SK-N-DZ (cell line): ENCODE data around the gene FOXC2. TPM values are rescaled to one million over a fixed set of nuclear protein-coding genes. Genes with fewer than 3 reads are reported as not detected.

Experiments used
- DNase-seq: peaks from one replicate; pipeline ENCODE4 v3.0.0-alpha.2; 2015; ENCODE audit warnings: low spot score
- polyA plus RNA-seq, 2 experiments: library from polyadenylated mRNA; depleted of rRNA; stranded (reverse); fragments of >200 nt; gene quantifications; 2 replicates each; pipeline ENCODE4 v1.2.3, GENCODE V29; 2014

The FOXC2 gene
- not detected in 2 replicates for polyA plus RNA-seq (2014; cell fraction: cytosol; rRNA removed)
- not detected in 2 replicates for polyA plus RNA-seq (2014; cell fraction: nucleus; rRNA removed)

- DNase-seq = no peak
These were observed at the start of gene FOXC2 for GRCh38 chr16:86566601-86566965. FOXC2 (plus strand) TSS chr16:86566829; CDS start chr16:86567336, 507 bp downstream.

- DNase-seq = no peak
These were observed 49.6 kb upstream of the FOXC2 start for GRCh38 chr16:86517033-86517432.

DNA sequence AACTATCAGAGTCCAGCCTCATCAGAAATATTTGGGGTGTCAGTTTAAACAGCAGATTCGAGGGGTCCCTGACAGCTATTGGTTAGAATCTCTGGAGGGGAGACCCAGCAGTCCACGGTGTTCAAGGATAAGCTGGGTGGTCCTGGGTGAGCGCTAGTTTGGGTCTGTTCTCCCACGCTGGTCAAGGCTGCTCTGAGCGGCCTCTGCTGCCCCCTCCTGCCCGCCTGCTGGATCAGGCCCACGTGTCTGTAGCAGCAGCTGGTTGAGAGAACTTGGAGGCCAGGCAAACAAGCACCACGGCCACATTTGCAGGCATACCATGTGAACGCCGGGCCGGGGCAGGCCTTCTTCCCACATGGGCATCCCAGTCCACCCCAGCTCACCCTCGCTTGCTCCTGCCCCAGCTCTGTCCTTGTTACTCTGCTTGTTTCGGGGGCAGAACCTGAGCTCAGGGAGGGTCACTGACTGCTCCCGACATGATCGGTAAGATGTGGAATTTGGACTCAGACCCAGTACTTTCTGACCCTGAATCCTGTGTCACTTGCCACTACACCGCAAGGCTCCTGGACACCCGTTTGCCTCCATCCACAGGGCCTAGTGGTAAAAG, 48.9 kb upstream of the FOXC2 start:
- DNase-seq = peak; percentile 58

DNA sequence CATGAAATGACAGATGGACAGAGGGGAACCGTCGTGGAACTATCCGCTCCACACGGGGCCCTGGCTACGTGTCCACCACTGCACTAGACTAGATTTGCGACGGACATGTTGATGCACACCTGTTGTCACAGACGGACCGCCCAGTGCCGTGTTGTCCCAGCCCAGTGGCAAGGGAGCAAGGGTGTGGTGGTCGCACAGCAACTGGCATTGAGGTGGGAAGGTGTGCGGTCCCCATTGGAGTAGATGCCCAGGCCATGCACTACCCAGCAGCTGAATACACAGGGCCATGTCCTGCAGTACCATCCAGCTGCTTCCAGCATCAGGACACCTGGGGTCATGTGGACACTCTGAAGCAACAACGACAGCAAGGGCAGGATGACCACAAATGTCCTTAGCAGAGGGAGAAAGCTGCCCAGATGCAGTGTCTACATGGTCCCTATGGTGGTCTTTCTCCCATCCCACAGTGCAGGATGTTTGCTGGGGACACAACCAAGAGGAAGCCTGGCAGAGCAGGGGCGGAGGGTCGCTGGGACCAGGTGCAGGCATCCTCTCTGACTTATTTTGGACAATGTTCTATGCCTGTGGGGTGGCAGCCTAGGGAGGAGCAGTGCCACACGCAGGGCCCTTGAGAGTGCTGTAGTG, 47.5 kb upstream of the FOXC2 start:
- DNase-seq = no peak

DNA sequence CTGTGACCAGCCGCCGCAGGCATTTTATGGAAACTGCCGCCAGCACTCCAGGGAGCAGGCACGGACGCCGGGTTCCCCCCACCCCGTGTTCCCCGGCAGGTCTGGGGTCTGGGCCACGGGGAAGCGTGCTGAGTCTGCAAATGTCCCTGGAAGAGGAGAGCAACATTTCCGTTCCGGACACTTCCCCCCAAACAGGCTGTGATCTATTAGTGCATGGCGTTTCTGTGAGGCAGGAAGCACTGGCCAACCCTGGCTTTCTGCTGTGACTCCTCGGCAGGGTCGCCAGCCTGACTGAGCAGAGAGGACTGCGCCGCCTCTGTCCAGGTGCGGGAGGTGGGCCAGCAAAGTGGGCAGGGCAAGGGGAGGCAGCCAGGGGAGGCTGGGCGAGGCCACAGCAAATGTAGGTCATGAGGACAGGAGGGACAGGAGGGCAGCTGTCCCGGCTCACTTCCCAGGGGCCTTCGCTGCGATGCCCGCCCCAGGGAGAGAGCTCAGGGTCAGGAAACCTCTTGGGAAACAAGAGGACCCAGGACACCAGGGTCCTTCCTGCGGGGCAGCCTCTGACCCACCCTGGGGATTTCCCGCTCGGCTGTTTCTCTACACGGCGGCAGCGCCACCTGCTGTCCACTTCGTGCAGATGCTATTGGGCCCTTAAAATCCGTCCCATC, 46.8 kb upstream of the FOXC2 start:
- DNase-seq = peak; percentile 57

DNA sequence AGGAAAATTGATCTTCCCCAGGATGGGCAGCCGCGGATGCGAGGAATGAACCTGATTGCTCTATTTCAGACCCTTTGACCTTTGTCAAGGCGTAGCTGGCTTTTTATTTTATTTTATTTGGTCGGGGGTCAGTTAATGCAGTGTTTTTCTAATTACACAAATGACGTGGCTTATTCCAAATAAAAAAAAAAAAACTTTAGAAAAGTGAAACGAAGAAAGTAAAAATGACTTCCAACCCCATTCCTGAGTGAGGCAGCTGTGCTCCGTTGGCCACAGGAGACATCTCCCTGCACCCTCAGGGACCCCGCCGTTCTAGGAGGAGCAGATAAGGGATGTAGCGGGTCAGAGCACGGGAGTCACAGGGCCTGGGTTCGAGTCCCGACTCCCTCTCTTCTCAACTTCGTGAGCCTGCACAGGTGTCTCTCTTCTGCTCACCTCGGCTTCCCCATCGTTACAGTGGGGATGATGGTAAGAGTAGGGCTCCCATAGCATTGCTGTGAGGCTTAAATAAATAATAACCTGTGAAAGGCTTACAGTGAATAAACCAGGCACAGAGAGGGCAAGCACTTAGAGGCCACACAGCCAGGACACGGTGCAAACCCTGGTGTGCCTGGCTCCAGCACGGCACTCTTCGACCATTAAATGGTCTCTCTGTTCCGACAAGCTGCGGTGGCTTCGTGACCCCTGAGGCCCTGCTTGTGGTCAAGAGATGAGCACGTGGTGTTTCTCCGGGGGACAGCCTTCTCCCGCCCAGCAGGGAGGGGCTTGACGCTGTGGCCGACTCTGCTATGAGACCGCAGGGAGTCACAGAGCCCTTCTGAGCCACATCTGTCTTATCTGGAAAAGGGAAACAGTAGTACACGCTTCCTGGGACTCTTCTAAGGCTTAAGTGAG, 46.1 kb upstream of the FOXC2 start:
- no peak for DNase-seq

GRCh38 chr16:86521236-86522197, 45.1 kb upstream of the FOXC2 start:
- peak; percentile 23 for DNase-seq

DNA sequence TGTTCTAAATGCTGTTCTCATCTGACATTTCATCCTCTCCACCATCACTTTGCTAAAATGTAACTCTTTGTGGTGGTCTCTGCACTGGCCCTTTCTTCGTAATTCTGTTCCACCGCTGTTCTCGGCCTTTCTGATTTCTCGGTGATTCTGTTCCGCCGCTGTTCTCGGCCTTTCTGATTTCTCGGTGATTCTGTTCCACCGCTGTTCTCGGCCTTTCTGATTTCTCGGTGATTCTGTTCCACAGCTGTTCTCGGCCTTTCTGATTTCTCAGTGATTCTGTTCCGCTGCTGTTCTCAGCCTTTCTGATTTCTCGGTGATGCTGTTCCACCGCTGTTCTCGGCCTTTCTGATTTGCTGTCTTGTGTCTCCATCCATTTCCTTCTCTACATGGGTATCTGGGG, 44.0 kb upstream of the FOXC2 start:
- DNase-seq = no peak

- DNase-seq = no peak
These were observed 43.4 kb upstream of the FOXC2 start for GRCh38 chr16:86523166-86523740.

- DNase-seq = no peak
These were observed 42.6 kb upstream of the FOXC2 start for GRCh38 chr16:86524029-86524428.

GRCh38 chr16:86525696-86526095, 40.9 kb upstream of the FOXC2 start:
- DNase-seq = no peak

- DNase-seq = no peak
These were observed 39.3 kb upstream of the FOXC2 start for GRCh38 chr16:86527366-86527765.

DNA sequence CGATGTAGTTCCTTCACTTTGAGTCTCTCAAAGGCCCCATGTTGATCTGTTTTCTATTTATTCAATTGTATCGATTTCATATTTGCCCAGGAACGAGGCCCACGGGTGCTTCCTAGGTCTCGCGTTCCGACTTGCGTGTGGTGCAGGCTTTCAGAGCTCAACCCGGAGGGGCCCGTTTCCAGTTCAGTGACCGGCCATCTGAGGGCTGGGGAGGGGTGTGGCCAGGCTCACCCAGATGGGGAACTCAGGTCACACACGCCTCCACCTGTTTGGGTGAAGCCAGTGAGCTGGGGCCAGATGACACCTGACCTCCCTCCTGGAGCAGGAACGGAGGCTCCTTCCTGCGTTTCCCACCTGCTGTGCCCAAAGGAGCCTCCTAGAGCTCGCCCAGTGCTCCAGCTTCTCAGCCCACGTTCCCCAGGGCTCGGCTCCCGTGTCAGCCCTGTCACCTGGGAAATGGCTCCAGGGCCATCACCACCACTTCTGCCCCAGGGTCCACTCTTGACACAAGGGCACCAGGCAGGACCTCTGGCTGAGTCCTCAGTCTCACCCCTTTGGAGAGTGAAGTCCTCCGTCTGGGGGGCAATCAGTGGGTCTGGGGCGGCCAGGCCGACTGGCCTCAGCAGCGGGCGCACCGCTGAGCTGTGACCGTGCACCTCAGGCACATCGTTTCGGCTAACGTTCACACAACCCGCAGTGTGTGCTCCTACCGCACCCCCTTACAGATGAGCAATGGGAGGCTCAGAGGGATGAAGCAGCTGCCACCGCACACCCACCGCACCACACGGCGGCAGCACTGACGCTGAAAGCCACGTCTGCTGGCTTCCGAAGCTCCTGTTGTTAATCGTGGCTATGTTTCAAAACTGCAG, 38.3 kb upstream of the FOXC2 start:
- no peak for DNase-seq

DNA sequence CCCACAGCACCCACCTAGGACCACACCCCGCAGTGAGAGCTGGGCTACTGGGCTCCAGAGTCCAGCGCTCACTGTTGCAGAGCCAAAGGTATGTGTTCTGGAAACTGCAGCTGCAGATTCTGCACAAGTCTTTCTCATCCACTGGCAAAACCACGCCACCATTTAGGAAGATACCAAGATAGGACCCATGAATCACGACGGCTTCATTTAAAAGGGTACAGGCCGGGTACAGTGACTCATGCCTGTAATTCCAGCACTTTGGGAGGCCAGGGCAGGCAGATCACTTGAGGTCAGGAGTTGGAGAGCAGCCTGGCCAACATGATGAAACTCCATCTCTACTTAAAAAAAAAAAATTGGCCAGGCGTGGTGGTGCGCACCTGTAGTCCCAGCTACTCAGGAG, 37.5 kb upstream of the FOXC2 start:
- no peak for DNase-seq

GRCh38 chr16:86530251-86531190, 36.1 kb upstream of the FOXC2 start:
- no peak for DNase-seq

DNA sequence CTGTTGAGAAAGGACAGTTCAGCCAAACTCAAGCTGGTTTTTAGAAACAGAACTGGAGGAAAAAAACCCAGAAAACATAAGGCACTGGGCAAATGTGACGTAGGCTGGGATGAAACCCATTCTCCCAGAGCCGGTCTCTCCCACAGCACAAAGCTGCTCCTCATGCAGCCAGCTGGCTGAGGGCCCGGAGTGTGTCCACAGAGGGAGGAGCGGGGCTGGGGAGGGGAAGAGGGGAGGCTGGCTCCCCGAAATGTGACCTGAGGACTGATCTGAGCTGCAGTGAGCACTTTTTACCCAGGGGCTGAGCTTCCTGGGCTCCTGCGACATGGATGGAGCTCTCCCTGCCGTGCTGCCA, 35.5 kb upstream of the FOXC2 start:
- DNase-seq = no peak

- DNase-seq = no peak
These were observed 34.7 kb upstream of the FOXC2 start for GRCh38 chr16:86531641-86532525.

DNA sequence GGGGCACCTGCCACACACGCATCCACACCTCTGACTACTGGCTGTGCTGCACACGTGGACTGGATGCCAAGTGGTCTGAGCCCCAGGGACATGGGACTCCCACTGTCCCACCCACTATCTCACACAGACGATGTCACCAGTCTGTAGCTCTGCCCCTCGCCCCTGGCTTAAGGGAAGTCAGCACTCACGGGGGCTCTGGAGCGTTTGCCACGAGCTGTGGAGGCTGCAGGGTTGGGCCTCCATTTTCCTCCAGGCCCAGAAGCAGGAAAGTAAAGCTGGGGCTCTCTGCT, 34.2 kb upstream of the FOXC2 start:
- no peak for DNase-seq
